ENCODE measurements around the gene SAP30BP. TPM values are rescaled to one million over a fixed set of nuclear protein-coding genes. Genes with fewer than 3 reads are reported as not detected.

Gene SAP30BP
- total RNA-seq, 4 donors from 2014 or later = 68.2 to 87.2 (median 77.2) TPM

DNA sequence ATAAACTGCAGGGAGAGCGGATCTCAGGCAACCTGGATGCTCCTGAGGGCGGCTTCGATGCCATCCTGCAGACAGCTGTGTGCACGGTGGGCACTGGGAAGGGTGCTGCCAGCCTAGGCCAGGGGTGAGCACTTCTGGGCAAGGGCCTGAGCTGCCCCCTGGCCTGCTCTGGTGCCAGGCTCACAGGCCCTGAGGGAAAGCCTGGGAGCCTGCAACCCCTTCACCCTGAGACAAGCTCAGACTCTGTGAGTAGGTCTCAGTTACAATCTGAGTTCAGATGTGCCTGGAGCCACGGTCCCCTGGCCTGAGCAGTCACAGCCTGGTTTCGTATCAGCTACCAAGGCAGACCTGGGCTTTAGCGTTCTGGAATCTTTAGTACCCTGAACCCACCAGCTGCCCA is 62.2 kb downstream of the SAP30BP start:
- Histone ChIP-seq H3K4me3 (no peak overlapping the region), H3K36me3 (peaks cover 0 to 69% of the 10 kb centered on the region in 2 donors), H3K9me3 (no peaks in the 10 kb centered on the region), H3K27me3 (peaks cover 22% of the 10 kb centered on the region), H3K4me1 (no peaks in the 10 kb centered on the region), H3K27ac (no peak overlapping the region)
- TF ChIP-seq POLR2A (IDR thresholded peaks at IDR 0.05) = no peak
- TF ChIP-seq POLR2AphosphoS5 (IDR thresholded peaks at IDR 0.05) = no peak
- TF ChIP-seq, protein P1, sequence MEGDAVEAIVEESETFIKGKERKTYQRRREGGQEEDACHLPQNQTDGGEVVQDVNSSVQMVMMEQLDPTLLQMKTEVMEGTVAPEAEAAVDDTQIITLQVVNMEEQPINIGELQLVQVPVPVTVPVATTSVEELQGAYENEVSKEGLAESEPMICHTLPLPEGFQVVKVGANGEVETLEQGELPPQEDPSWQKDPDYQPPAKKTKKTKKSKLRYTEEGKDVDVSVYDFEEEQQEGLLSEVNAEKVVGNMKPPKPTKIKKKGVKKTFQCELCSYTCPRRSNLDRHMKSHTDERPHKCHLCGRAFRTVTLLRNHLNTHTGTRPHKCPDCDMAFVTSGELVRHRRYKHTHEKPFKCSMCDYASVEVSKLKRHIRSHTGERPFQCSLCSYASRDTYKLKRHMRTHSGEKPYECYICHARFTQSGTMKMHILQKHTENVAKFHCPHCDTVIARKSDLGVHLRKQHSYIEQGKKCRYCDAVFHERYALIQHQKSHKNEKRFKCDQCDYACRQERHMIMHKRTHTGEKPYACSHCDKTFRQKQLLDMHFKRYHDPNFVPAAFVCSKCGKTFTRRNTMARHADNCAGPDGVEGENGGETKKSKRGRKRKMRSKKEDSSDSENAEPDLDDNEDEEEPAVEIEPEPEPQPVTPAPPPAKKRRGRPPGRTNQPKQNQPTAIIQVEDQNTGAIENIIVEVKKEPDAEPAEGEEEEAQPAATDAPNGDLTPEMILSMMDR (IDR thresholded peaks at IDR 0.05) = no peak
- no peak for TF ChIP-seq EP300 (IDR thresholded peaks at IDR 0.05)
- WGBS, 2 donors (ENCODE audit: low coverage in 1 of 2) = 80% methylated on average over 2 of the region's 7 CpGs; no CpG with 5 or more reads in 1 of the 2 donors
- ATAC-seq = no peak

DNA sequence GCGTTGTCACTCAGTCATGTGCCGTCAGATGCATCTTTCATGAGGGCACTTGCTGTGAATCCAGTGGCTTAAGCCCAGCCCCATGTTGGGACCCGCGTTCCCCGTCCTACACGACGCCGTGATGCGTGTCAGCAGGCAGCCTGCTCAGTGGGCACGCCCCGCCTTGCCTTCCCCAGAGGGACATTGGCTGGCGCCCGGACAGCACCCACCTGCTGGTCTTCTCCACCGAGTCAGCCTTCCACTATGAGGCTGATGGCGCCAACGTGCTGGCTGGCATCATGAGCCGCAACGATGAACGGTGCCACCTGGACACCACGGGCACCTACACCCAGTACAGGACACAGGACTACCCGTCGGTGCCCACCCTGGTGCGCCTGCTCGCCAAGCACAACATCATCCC is 62.9 kb downstream of the SAP30BP start:
- no peak for ATAC-seq
- Histone ChIP-seq H3K27ac (no peak overlapping the region), H3K36me3 (peaks cover 0 to 64% of the 10 kb centered on the region in 2 donors), H3K27me3 (peaks cover 15% of the 10 kb centered on the region), H3K9me3 (no peaks in the 10 kb centered on the region), H3K4me3 (no peak overlapping the region), H3K4me1 (no peaks in the 10 kb centered on the region)
- 60% methylated on average over 1 of the region's 24 CpGs; no CpG with 5 or more reads in 1 of the 2 donors for WGBS, 2 donors (ENCODE audit: low coverage in 1 of 2)
- TF ChIP-seq EP300 (IDR thresholded peaks at IDR 0.05) (no peak), POLR2AphosphoS5 (IDR thresholded peaks at IDR 0.05) (no peak), POLR2A (IDR thresholded peaks at IDR 0.05) (no peak)
- TF ChIP-seq, protein P1 (IDR thresholded peaks at IDR 0.05) = no peak

DNA sequence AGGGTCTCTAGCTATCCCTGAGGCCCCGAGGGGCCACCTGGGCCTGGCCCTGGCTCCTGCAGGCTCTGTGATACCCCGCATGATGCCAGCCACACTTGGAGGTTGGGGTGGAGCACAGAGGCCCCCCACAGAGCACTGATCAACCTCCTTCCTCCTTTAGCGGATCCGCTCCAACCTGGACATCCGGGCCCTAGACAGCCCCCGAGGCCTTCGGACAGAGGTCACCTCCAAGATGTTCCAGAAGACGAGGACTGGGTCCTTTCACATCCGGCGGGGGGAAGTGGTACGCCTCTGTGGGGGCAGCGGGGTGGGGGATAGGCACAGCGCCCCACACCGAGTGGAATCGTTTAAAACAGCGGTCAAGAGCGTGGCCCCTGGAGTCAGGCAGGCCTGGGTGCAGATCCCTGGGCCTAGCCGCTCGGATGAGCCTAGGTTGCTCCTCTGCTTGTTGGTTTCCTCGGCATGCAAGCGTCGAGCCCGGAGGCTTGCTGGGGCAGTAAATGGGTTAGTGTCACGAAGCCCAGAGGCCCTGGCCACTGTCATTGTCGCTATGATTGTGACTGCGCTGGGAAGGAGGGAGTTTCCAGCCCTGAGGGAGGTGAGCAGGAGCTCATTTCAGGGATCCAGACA is 64.1 kb downstream of the SAP30BP start:
- TF ChIP-seq, protein P1 (IDR thresholded peaks at IDR 0.05) = no peak
- TF ChIP-seq POLR2A (IDR thresholded peaks at IDR 0.05) (no peak), EP300 (IDR thresholded peaks at IDR 0.05) (no peak), POLR2AphosphoS5 (IDR thresholded peaks at IDR 0.05) (no peak)
- Histone ChIP-seq H3K9me3 (no peaks in the 10 kb centered on the region), H3K27ac (no peak overlapping the region), H3K4me3 (no peak overlapping the region), H3K4me1 (no peaks in the 10 kb centered on the region), H3K36me3 (peaks cover 0 to 60% of the 10 kb centered on the region in 2 donors), H3K27me3 (peaks cover 6% of the 10 kb centered on the region)
- no peak for ATAC-seq
- WGBS, 2 donors (ENCODE audit: low coverage in 1 of 2) = no CpG with 5 or more reads among the region's 26 CpGs

DNA sequence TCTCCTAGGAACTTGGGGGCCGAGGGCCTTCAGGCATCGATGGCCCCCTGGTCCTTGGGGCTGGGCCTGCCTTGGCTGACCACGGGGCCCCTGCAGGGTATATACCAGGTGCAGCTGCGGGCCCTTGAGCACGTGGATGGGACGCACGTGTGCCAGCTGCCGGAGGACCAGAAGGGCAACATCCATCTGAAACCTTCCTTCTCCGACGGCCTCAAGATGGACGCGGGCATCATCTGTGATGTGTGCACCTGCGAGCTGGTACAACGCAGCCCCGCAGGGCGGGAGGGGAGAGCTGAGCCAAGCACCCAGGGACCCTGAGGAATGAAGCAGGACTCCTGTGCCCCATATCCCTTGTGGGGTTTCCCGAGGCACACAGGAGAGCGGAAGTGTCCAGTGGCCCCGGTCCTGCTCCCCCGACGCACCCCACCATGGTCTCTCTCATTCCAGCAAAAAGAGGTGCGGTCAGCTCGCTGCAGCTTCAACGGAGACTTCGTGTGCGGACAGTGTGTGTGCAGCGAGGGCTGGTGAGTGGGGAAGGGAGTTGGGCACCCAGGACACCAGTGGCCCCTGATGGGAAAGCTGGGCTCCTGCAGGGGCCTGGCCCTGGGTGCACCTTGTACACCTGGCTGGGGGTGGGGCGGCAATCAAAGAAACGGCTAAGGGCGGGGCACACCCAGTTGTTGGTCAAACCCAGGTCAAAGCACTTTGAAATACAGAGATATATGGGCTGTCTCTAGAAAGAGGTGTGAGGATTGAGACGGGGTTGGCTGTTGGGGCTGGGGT is 64.8 kb downstream of the SAP30BP start:
- H3K36me3 ChIP-seq = peaks cover 0 to 64% of the 10 kb centered on the region in 2 donors
- peaks cover 3% of the 10 kb centered on the region for H3K27me3 ChIP-seq
- H3K27ac ChIP-seq = no peak overlapping the region
- no peaks in the 10 kb centered on the region for H3K9me3 ChIP-seq
- H3K4me1 ChIP-seq = no peaks in the 10 kb centered on the region
- WGBS, 2 donors (ENCODE audit: low coverage in 1 of 2) = 62 to 80% methylated on average over 1 to 3 of the region's 31 CpGs
- no peak for ATAC-seq
- no peak overlapping the region for H3K4me3 ChIP-seq
- TF ChIP-seq, protein P1 (IDR thresholded peaks at IDR 0.05) = no peak
- TF ChIP-seq EP300 (IDR thresholded peaks at IDR 0.05) = no peak
- TF ChIP-seq POLR2A (IDR thresholded peaks at IDR 0.05) = no peak
- no peak for TF ChIP-seq POLR2AphosphoS5 (IDR thresholded peaks at IDR 0.05)

All from gastroesophageal sphincter (tissue), 4 donors.